Measurements from ENCODE around the gene RPS15.

The RPS15 gene

DNA sequence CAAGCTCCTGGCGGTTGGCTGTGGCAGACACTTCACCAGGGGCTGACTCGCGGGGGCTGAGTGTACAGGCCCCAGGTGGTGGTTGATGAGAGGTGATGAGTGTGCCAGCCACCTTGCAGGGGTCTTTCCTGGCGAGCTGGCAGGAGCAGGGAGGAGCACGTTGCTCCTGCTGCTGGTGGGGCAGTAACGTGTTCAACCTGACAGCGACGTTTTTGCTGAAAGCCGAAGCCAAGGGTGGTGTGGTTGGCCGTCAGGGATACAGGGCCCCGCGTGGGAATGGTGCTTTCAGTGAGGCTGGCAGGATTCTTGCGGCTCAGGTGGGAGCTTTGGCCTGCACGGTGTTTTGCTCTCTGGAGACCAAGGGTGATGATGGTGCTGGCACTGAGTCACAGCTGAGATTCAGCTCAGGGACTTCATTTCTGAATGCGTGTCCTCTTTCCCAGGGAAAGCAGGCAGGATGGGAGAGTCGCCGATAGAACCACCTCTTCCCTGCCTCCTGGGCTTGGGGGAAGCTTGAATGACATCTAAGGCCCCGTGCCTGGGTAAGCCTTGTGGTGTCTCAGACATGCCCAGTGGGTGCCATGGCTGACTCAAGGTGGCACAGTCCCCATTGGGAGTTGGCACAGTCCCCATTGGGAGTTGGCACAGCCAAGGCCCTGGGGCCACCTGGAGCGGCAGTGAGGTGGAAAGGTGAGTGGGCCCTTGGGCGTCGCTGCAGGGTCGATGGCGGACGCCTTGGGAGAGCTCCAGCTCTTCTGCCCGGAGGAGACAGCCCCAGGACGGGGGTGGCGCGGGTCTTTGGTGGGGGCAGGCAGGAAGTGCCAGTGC, 22.0 kb upstream of the RPS15 start:
- peaks cover 71% of the 10 kb centered on the region in 2 experiments for H3K36me3 ChIP-seq (ENCODE audit: control insufficient read depth in 1 of 2, insufficient read depth in 2 of 2, low read length in 2 of 2)
- H4K8ac ChIP-seq (ENCODE audit: low read depth, low read length): no peak overlapping the region
- H2BK5ac ChIP-seq (ENCODE audit: low read depth, low read length, poor library complexity): peak overlapping the region; percentile 5
- no peak overlapping the region for H2BK12ac ChIP-seq (ENCODE audit: low read length)
- H3K27ac ChIP-seq (ENCODE audit: low read depth, low read length): peak overlapping the region; percentile 47
- no CpG with 5 or more reads among the region's 28 CpGs for WGBS (ENCODE audit: extremely low coverage, insufficient coverage, insufficient read length)
- peak overlapping the region; percentile 94 for H3K4ac ChIP-seq (ENCODE audit: low read depth, low read length)
- peak overlapping the region; percentile 51 for H3K4me2 ChIP-seq (ENCODE audit: low read length)
- DNase-seq: peak; percentile 64 to 67
- no peak overlapping the region for H3K23ac ChIP-seq (ENCODE audit: low read length)
- H2BK120ac ChIP-seq (ENCODE audit: insufficient read depth, low read length, poor library complexity): no peak overlapping the region
- no peak overlapping the region for H3K14ac ChIP-seq (ENCODE audit: low read length)
- H3K18ac ChIP-seq (ENCODE audit: low read length): peak overlapping the region; percentile 16
- H3K79me2 ChIP-seq (ENCODE audit: control insufficient read depth, insufficient read depth, low read length, poor library complexity): peaks cover 40% of the 10 kb centered on the region
- no peak overlapping the region for H4K12ac ChIP-seq (ENCODE audit: low read depth, low read length)
- H3K27me3 ChIP-seq (ENCODE audit: insufficient read depth, low read length): no peaks in the 10 kb centered on the region
- H3K9ac ChIP-seq (ENCODE audit: low read length): no peak overlapping the region
- H3K9me3 ChIP-seq (ENCODE audit: insufficient read depth, low read depth, low read length): peaks cover 2% of the 10 kb centered on the region
- no peak overlapping the region for H2AFZ ChIP-seq (ENCODE audit: insufficient read depth, low read length, poor library complexity)
- no peak overlapping the region for H4K91ac ChIP-seq (ENCODE audit: low read depth, low read length)
- H3K4me1 ChIP-seq (ENCODE audit: control insufficient read depth in 1 of 2, insufficient read depth in 2 of 2, low read length in 2 of 2): peaks cover 18 to 24% of the 10 kb centered on the region in 2 experiments
- H3K4me3 ChIP-seq (ENCODE audit: low read depth, low read length): no peak overlapping the region
- no peak overlapping the region for H2AK5ac ChIP-seq (ENCODE audit: low read length)
- H3K79me1 ChIP-seq (ENCODE audit: low read length): no peaks in the 10 kb centered on the region

DNA sequence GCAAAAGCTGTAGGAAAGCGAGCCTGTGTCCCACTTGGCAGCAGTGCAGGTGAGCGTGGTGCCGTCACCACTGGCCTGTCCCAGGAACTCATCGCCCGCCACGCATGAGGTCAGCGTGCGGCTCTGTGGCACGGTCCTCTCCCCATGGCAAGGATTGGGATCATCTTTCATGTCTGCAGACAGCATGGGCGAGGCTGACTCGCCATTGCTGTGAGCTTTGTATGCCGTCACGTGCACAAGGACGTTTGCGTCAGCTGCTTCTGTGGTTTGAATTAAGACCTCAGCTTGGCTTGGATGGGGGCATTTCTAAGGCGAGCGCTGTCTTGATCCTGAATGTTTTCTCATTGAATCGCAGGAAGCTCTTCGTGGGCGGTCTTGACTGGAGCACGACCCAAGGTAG, 21.1 kb upstream of the RPS15 start:
- no peak overlapping the region for H3K9ac ChIP-seq (ENCODE audit: low read length)
- WGBS (ENCODE audit: extremely low coverage, insufficient coverage, insufficient read length): no CpG with 5 or more reads among the region's 21 CpGs

DNA sequence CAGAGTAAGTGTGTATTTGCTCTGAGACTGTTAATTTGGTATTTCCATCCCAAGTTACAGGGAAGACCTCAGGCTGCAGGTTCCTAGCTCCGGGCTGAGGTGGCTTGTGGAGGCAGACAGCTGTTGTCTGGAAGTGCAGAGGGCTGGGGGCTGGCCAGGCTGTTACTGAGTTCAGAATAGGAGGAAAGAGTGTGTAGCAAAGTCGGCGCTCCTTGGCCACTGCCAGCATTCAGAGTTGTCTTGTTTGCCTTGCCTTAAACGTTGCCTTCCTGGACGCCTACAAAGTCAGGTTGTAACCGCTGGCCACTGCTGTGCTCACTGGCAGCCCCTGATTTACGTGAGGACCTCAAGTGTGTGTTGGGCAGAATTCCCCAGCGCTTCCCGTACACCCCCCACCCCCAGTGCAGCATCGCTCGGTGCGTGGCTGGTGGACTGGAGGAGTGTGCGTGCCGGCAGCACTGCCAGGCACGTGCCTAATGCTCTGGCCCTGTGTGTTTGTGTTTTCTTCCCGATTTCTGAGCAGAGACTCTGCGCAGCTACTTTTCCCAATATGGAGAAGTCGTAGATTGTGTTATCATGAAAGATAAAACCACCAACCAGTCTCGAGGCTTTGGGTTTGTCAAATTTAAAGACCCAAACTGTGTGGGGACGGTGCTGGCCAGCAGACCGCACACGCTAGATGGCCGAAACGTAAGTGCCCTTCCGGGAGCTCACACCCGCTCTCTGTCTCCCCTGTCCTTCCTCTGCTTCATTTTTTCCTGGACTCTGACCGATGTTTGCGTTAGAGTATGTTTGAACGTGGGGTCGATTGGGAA, 20.3 kb upstream of the RPS15 start:
- H3K9ac ChIP-seq (ENCODE audit: low read length): no peak overlapping the region
- no peak overlapping the region for H3K14ac ChIP-seq (ENCODE audit: low read length)
- H2BK5ac ChIP-seq (ENCODE audit: low read depth, low read length, poor library complexity): no peak overlapping the region
- no peak overlapping the region for H4K12ac ChIP-seq (ENCODE audit: low read depth, low read length)
- H3K4me1 ChIP-seq (ENCODE audit: control insufficient read depth in 1 of 2, insufficient read depth in 2 of 2, low read length in 2 of 2): peaks cover 15 to 18% of the 10 kb centered on the region in 2 experiments
- no peak overlapping the region for H2AFZ ChIP-seq (ENCODE audit: insufficient read depth, low read length, poor library complexity)
- H3K36me3 ChIP-seq (ENCODE audit: control insufficient read depth in 1 of 2, insufficient read depth in 2 of 2, low read length in 2 of 2): peaks cover 71 to 73% of the 10 kb centered on the region in 2 experiments
- no peak overlapping the region for H2BK12ac ChIP-seq (ENCODE audit: low read length)
- WGBS (ENCODE audit: extremely low coverage, insufficient coverage, insufficient read length): no CpG with 5 or more reads among the region's 30 CpGs
- peaks cover 24% of the 10 kb centered on the region for H3K79me2 ChIP-seq (ENCODE audit: control insufficient read depth, insufficient read depth, low read length, poor library complexity)
- H3K4me2 ChIP-seq (ENCODE audit: low read length): no peak overlapping the region
- no peak for DNase-seq
- no peak overlapping the region for H3K4me3 ChIP-seq (ENCODE audit: low read depth, low read length)
- peaks cover 2% of the 10 kb centered on the region for H3K9me3 ChIP-seq (ENCODE audit: insufficient read depth, low read depth, low read length)
- no peaks in the 10 kb centered on the region for H3K27me3 ChIP-seq (ENCODE audit: insufficient read depth, low read length)
- peak overlapping the region; percentile 9 for H3K4ac ChIP-seq (ENCODE audit: low read depth, low read length)
- H2AK5ac ChIP-seq (ENCODE audit: low read length): no peak overlapping the region
- H3K27ac ChIP-seq (ENCODE audit: low read depth, low read length): no peak overlapping the region
- H3K23ac ChIP-seq (ENCODE audit: low read length): no peak overlapping the region
- H3K18ac ChIP-seq (ENCODE audit: low read length): no peak overlapping the region
- H3K79me1 ChIP-seq (ENCODE audit: low read length): no peaks in the 10 kb centered on the region
- no peak overlapping the region for H2BK120ac ChIP-seq (ENCODE audit: insufficient read depth, low read length, poor library complexity)
- no peak overlapping the region for H4K8ac ChIP-seq (ENCODE audit: low read depth, low read length)
- H4K91ac ChIP-seq (ENCODE audit: low read depth, low read length): no peak overlapping the region

More for the DNA sequence above, 21.1 kb upstream of the RPS15 start:
- Histone ChIP-seq H3K9me3 (ENCODE audit: insufficient read depth, low read depth, low read length) (peaks cover 2% of the 10 kb centered on the region), H3K4me2 (ENCODE audit: low read length) (no peak overlapping the region), H2AFZ (ENCODE audit: insufficient read depth, low read length, poor library complexity) (no peak overlapping the region), H3K4ac (ENCODE audit: low read depth, low read length) (peak overlapping the region; percentile 94), H3K79me2 (ENCODE audit: control insufficient read depth, insufficient read depth, low read length, poor library complexity) (peaks cover 31% of the 10 kb centered on the region), H2AK5ac (ENCODE audit: low read length) (no peak overlapping the region), H3K4me1 (ENCODE audit: control insufficient read depth in 1 of 2, insufficient read depth in 2 of 2, low read length in 2 of 2) (peaks cover 15 to 18% of the 10 kb centered on the region in 2 experiments), H3K4me3 (ENCODE audit: low read depth, low read length) (no peak overlapping the region), H3K27ac (ENCODE audit: low read depth, low read length) (no peak overlapping the region), H3K14ac (ENCODE audit: low read length) (no peak overlapping the region), H4K8ac (ENCODE audit: low read depth, low read length) (no peak overlapping the region), H4K91ac (ENCODE audit: low read depth, low read length) (no peak overlapping the region), H3K23ac (ENCODE audit: low read length) (no peak overlapping the region), H3K18ac (ENCODE audit: low read length) (no peak overlapping the region), H3K36me3 (ENCODE audit: control insufficient read depth in 1 of 2, insufficient read depth in 2 of 2, low read length in 2 of 2) (peaks cover 72 to 74% of the 10 kb centered on the region in 2 experiments), H3K79me1 (ENCODE audit: low read length) (no peaks in the 10 kb centered on the region), H2BK12ac (ENCODE audit: low read length) (no peak overlapping the region), H2BK120ac (ENCODE audit: insufficient read depth, low read length, poor library complexity) (no peak overlapping the region), H2BK5ac (ENCODE audit: low read depth, low read length, poor library complexity) (no peak overlapping the region), H3K27me3 (ENCODE audit: insufficient read depth, low read length) (no peaks in the 10 kb centered on the region), H4K12ac (ENCODE audit: low read depth, low read length) (no peak overlapping the region)
- DNase-seq: no peak

DNA sequence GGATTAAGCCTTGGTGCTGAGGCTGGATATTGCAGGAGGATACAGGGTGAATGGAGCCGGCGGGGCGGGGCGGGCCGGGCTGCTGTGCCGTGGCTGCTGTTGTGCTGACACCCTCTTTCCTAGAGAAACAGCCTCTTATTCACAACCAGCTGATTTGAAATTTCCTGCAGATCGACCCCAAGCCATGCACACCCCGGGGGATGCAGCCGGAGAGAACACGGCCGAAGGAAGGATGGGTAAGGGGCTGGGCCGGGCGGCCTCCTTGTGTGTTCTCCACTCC, 19.8 kb upstream of the RPS15 start:
- no peak overlapping the region for H2BK120ac ChIP-seq (ENCODE audit: insufficient read depth, low read length, poor library complexity)
- no peak overlapping the region for H4K12ac ChIP-seq (ENCODE audit: low read depth, low read length)
- no peaks in the 10 kb centered on the region for H3K79me1 ChIP-seq (ENCODE audit: low read length)
- peaks cover 4% of the 10 kb centered on the region for H3K9me3 ChIP-seq (ENCODE audit: insufficient read depth, low read depth, low read length)
- no peak overlapping the region for H2BK12ac ChIP-seq (ENCODE audit: low read length)
- H4K91ac ChIP-seq (ENCODE audit: low read depth, low read length): no peak overlapping the region
- H3K27ac ChIP-seq (ENCODE audit: low read depth, low read length): no peak overlapping the region
- H3K18ac ChIP-seq (ENCODE audit: low read length): no peak overlapping the region
- no peak overlapping the region for H3K4me2 ChIP-seq (ENCODE audit: low read length)
- no peak overlapping the region for H3K23ac ChIP-seq (ENCODE audit: low read length)
- H3K36me3 ChIP-seq (ENCODE audit: control insufficient read depth in 1 of 2, insufficient read depth in 2 of 2, low read length in 2 of 2): peaks cover 70 to 72% of the 10 kb centered on the region in 2 experiments
- H3K79me2 ChIP-seq (ENCODE audit: control insufficient read depth, insufficient read depth, low read length, poor library complexity): peaks cover 21% of the 10 kb centered on the region
- no CpG with 5 or more reads among the region's 13 CpGs for WGBS (ENCODE audit: extremely low coverage, insufficient coverage, insufficient read length)
- no peaks in the 10 kb centered on the region for H3K27me3 ChIP-seq (ENCODE audit: insufficient read depth, low read length)
- no peak overlapping the region for H3K9ac ChIP-seq (ENCODE audit: low read length)
- no peak overlapping the region for H2AK5ac ChIP-seq (ENCODE audit: low read length)
- no peak for DNase-seq
- H3K4me3 ChIP-seq (ENCODE audit: low read depth, low read length): no peak overlapping the region
- H2AFZ ChIP-seq (ENCODE audit: insufficient read depth, low read length, poor library complexity): no peak overlapping the region
- H3K14ac ChIP-seq (ENCODE audit: low read length): no peak overlapping the region
- peaks cover 15 to 18% of the 10 kb centered on the region in 2 experiments for H3K4me1 ChIP-seq (ENCODE audit: control insufficient read depth in 1 of 2, insufficient read depth in 2 of 2, low read length in 2 of 2)
- H4K8ac ChIP-seq (ENCODE audit: low read depth, low read length): no peak overlapping the region
- no peak overlapping the region for H2BK5ac ChIP-seq (ENCODE audit: low read depth, low read length, poor library complexity)
- peak overlapping the region; percentile 27 for H3K4ac ChIP-seq (ENCODE audit: low read depth, low read length)

All from trophoblast cell (in vitro differentiated cells and primary cell).